PC-3 (cell line): Measurements from ENCODE around the gene PHF2. TPM values are rescaled to one million over a fixed set of nuclear protein-coding genes. Genes with fewer than 3 reads are reported as not detected.

Source experiments
- ATAC-seq: fragments of 200-7000 bp; cut with Tn5 transposase; 2 replicates; pipeline ENCODE4 v1.9.1; 2020; ENCODE audit warnings: mild to moderate bottlenecking, moderate library complexity
- BruUV-seq: library from RNA; stranded (reverse); fragments of 400-500 nt; replicated peaks from 2 replicates; lab custom pipeline; 2021; lab: Mats Ljungman, UMichigan
- CTCF ChIA-PET: fragments of 300-600 bp; sonication (Branson Sonifier 250); formaldehyde crosslinking; loops from one replicate; lab custom pipeline; 2022; ENCODE audit warnings: antibody characterized with exemption; lab: Charles Lee
- POLR2A ChIA-PET: fragments of 300-600 bp; sonication (Branson Sonifier 250); formaldehyde crosslinking; loops from one replicate; lab custom pipeline; 2022; ENCODE audit warnings: antibody characterized with exemption; ENCODE audit not compliant: unreplicated experiment; lab: Charles Lee
- DNase-seq: peaks from one replicate; pipeline ENCODE4 v3.0.0-alpha.2; 2015
- H2AFZ ChIP-seq: fragments of 300-600 bp; sonication (generic); 2 replicates; pipeline ENCODE4 v1.6.0; 2016; ENCODE audit warnings: antibody characterized with exemption, low read length
- H3F3A ChIP-seq: fragments of 300-600 bp; sonication (generic); one replicate; pipeline ENCODE4 v1.6.0; 2017; ENCODE audit warnings: antibody characterized with exemption, low read length, control low read depth, mild to moderate bottlenecking; ENCODE audit not compliant: unreplicated experiment
- H3K27ac ChIP-seq: fragments of 300-600 bp; sonication (generic); 2 replicates; pipeline ENCODE4 v1.5.1; 2016; ENCODE audit warnings: mild to moderate bottlenecking, low read length
- H3K27me3 ChIP-seq: fragments of 300-600 bp; sonication (generic); 2 replicates; pipeline ENCODE4 v1.6.1; 2016; ENCODE audit warnings: low read length, mixed read lengths
- H3K36me3 ChIP-seq: fragments of 300-600 bp; sonication (generic); 2 replicates; pipeline ENCODE4 v1.6.1; 2016; ENCODE audit warnings: low read depth, mixed run types, low read length, mixed read lengths
- H3K4me1 ChIP-seq: fragments of 300-600 bp; sonication (generic); 2 replicates; pipeline ENCODE4 v1.5.1; 2016; ENCODE audit warnings: low read length; ENCODE audit not compliant: insufficient read depth
- H3K4me2 ChIP-seq: fragments of 300-600 bp; sonication (generic); 2 replicates; pipeline ENCODE4 v1.6.0; 2016; ENCODE audit warnings: low read length
- H3K4me3 ChIP-seq: fragments of 300-600 bp; sonication (generic); 2 replicates; pipeline ENCODE4 v1.5.1; 2016; ENCODE audit warnings: mild to moderate bottlenecking, low read length, mixed read lengths
- H3K79me2 ChIP-seq: fragments of 300-600 bp; sonication (generic); 2 replicates; pipeline ENCODE4 v1.6.1; 2017; ENCODE audit warnings: low read length, mixed read lengths
- H3K9ac ChIP-seq: fragments of 300-600 bp; sonication (generic); 2 replicates; pipeline ENCODE4 v1.6.0; 2016; ENCODE audit warnings: mild to moderate bottlenecking, low read length
- H3K9me2 ChIP-seq: fragments of 300-600 bp; sonication (generic); replicated peaks from 2 replicates; pipeline ENCODE4 v1.6.1; 2016; ENCODE audit warnings: mixed run types, low read length, mixed read lengths
- H3K9me3 ChIP-seq: fragments of 300-600 bp; sonication (generic); 2 replicates; pipeline ENCODE4 v1.6.1; 2016; ENCODE audit warnings: low read length, mixed read lengths
- H4K20me1 ChIP-seq: fragments of 300-600 bp; sonication (generic); 2 replicates; pipeline ENCODE4 v1.6.1; 2016; ENCODE audit warnings: low read length, mixed read lengths
- EZH2 ChIP-seq: fragments of 300-600 bp; sonication (generic); IDR thresholded peaks from one replicate; pipeline ENCODE4 v1.6.1; 2017; ENCODE audit warnings: antibody characterized with exemption, mild to moderate bottlenecking, low read length; ENCODE audit not compliant: unreplicated experiment
- EZH2phosphoT487 ChIP-seq: fragments of 300-600 bp; sonication (generic); IDR thresholded peaks from 2 replicates; pipeline ENCODE4 v1.6.1; 2018; ENCODE audit warnings: mild to moderate bottlenecking, antibody characterized with exemption, low read length, borderline replicate concordance
- intact Hi-C: fragments of 100-400 bp; cut with micrococcal nuclease; formaldehyde crosslinking; loops from 2 replicates; pipeline ENCODE4 v1.9.0; 2023
- total RNA-seq: library from RNA; depleted of rRNA; stranded (reverse); fragments of >200 nt; gene quantifications from 2 replicates; pipeline ENCODE4 v1.2.3, GENCODE V29; 2014
- TF ChIP-seq, protein P1 (sequence below): fragments of 300-600 bp; sonication (generic); conservative IDR thresholded peaks from 2 replicates; pipeline ENCODE4 v1.5.1; 2017; ENCODE audit warnings: antibody characterized with exemption, low read depth, mild to moderate bottlenecking, low read length

PHF2 gene
- total RNA-seq, 1 experiment from 2014 or later, result 10.6 TPM

DNA sequence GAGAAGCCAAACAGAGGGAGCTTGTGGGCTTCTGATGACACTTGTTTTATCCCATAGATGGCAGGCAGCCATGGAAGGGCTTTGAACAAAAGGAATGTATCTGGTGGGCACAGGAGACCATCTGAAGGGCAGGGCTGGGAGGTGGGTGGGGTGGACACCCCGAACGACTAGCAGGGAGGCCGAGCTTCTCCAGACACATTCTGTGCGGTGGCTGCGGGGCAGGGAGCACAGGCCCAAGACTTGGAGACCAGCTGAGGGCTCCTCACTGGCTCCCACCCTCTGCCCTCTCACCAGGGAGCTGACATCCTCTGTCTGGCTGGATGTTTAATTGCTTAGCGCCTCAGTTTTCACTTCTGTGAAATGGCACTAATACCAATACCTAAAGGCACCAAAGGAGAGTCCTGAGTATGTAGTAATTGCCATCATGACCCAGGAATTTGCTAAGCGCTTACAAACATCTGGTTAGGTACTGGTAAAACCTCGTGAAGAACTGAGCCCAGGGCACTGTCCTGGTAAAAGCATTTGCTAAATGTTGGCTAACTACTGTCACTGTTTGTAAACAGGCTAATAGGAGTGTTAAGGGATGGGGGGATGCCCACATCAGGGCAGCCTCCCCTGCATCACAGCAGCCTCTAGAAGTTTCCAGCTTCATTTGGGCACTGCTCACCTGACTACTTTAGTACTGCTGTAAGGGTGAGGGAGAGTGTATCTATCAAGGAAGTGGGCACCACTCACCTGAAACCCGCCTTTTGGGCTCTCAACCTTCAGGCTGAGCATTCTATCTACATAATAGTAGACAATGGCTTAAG lies 2.1 kb upstream of the PHF2 start:
- no TSS peak for BruUV-seq
- ATAC-seq (no peak), DNase-seq (no peak)
- no peaks in the 10 kb centered on the region for H3K9me3 ChIP-seq
- H2AFZ ChIP-seq, result no peak overlapping the region
- intact Hi-C loops, result no loop called here
- H4K20me1 ChIP-seq, result no peaks in the 10 kb centered on the region
- ChIA-PET CTCF (no interaction called here), POLR2A (no interaction called here)
- no peak overlapping the region for H3K4me2 ChIP-seq
- H3K4me1 ChIP-seq, result peaks cover 12% of the 10 kb centered on the region
- H3K27me3 ChIP-seq, result no peaks in the 10 kb centered on the region
- H3F3A ChIP-seq, result no peaks in the 10 kb centered on the region
- H3K9ac ChIP-seq, result no peak overlapping the region
- TF ChIP-seq, protein P1, sequence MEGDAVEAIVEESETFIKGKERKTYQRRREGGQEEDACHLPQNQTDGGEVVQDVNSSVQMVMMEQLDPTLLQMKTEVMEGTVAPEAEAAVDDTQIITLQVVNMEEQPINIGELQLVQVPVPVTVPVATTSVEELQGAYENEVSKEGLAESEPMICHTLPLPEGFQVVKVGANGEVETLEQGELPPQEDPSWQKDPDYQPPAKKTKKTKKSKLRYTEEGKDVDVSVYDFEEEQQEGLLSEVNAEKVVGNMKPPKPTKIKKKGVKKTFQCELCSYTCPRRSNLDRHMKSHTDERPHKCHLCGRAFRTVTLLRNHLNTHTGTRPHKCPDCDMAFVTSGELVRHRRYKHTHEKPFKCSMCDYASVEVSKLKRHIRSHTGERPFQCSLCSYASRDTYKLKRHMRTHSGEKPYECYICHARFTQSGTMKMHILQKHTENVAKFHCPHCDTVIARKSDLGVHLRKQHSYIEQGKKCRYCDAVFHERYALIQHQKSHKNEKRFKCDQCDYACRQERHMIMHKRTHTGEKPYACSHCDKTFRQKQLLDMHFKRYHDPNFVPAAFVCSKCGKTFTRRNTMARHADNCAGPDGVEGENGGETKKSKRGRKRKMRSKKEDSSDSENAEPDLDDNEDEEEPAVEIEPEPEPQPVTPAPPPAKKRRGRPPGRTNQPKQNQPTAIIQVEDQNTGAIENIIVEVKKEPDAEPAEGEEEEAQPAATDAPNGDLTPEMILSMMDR, result no peak
- TF ChIP-seq EZH2phosphoT487, result no peak
- no peaks in the 10 kb centered on the region for H3K9me2 ChIP-seq
- no peak overlapping the region for H3K27ac ChIP-seq
- H3K36me3 ChIP-seq, result no peaks in the 10 kb centered on the region
- peaks cover 30% of the 10 kb centered on the region for H3K79me2 ChIP-seq
- H3K4me3 ChIP-seq, result no peak overlapping the region

DNA sequence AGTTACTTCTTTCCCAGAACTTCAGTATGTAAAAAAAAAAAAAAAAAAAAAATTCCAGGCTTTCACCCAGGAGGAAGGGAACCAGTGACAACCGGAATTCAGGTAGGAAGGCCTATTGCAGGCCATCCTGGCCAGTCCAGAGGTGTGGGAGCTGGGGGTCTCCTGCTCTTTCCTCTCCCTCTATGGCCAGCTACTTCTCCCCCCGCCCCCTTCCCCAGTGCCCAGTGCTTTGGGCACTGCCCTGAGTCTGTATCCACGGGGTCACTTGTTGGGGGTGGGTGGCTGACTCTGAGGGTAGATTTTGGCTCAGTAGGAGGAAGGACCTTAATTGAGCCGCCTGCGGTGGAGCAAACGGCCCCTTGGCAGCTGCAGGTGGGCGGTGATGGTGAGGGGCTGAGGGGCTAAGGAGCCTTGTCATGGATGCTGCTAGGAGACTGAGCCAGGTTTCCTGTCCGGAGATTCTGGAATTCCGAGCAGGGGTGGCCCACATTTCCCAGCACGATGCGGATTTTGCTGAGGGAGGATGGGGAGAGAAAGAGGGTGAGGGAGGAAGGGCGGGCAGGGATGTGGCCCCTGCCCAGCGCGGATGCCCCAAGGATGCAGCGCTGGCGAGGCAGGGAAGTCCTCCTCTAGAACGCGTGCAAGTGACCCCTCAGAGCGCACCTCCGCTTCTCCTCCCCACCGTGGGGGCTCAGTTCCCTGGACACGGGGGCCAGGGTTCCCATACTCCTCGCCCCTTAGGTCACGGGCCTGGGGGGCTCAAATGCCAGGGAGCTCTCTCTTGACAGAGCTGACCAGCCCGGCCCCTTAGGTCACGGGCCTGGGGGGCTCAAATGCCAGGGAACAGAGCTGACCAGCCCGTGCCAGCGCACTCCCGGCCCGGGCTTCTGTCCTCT lies 1.2 kb upstream of the PHF2 start:
- intact Hi-C loops, result no loop called here
- no peaks in the 10 kb centered on the region for H3F3A ChIP-seq
- TF ChIP-seq EZH2phosphoT487, result no peak
- TF ChIP-seq EZH2, result no peak
- TF ChIP-seq, protein P1, result no peak
- H3K27me3 ChIP-seq, result no peaks in the 10 kb centered on the region
- no peaks in the 10 kb centered on the region for H3K9me2 ChIP-seq
- H3K9ac ChIP-seq, result peak overlapping the region; percentile 76
- H3K27ac ChIP-seq, result no peak overlapping the region
- ATAC-seq (no peak), DNase-seq (no peak)
- no peaks in the 10 kb centered on the region for H3K36me3 ChIP-seq
- CTCF ChIA-PET, result interaction anchor here (0.6 kb wide), 2 partner anchors 9 to 17 kb away, joined by 3 to 6 read pairs; no protein-coding TSS in a partner anchor
- H3K4me2 ChIP-seq, result peak overlapping the region; percentile 96
- H3K79me2 ChIP-seq, result peaks cover 38% of the 10 kb centered on the region
- H2AFZ ChIP-seq, result peak overlapping the region; percentile 78
- no peaks in the 10 kb centered on the region for H4K20me1 ChIP-seq
- POLR2A ChIA-PET, result no interaction called here
- H3K4me3 ChIP-seq, result peak overlapping the region; percentile 77
- peaks cover 12% of the 10 kb centered on the region for H3K4me1 ChIP-seq
- BruUV-seq, result TSS peak; percentile 63
- H3K9me3 ChIP-seq, result no peaks in the 10 kb centered on the region
